ENCODE measurements around the gene ABCC12. TPM values are rescaled to one million over a fixed set of nuclear protein-coding genes. Genes with fewer than 3 reads are reported as not detected.

The ABCC12 gene
- polyA plus RNA-seq (not detected in 2 replicates), polyA minus RNA-seq (not detected in 2 replicates)

- Histone ChIP-seq H3K4me3 (ENCODE audit: low read length) (no peak within 1 kb of the TSS), H3K36me3 (ENCODE audit: insufficient read depth, low read length) (no peaks in the 10 kb centered on the region), H3K4me2 (ENCODE audit: low read length) (no peak within 1 kb of the TSS)
Measured at GRCh38 chr16:48155926-48156789, at the start of gene ABCC12. Gene ABCC12, minus strand, starts transcription at chr16:48155993. Its CDS starts 9,569 bp downstream, at chr16:48146424.

More at GRCh38 chr16:48155926-48156789, at the start of gene ABCC12:
- Histone ChIP-seq H3K79me2 (replicated peaks; ENCODE audit: insufficient read depth, low read length) (no peaks in the 10 kb centered on the region), H3K9me2 (ENCODE audit: insufficient read depth, low read length) (no peaks in the 10 kb centered on the region), H2AFZ (ENCODE audit: low read depth, low read length) (no peak within 1 kb of the TSS), H3K9me3 (ENCODE audit: low read length) (no peaks in the 10 kb centered on the region), H4K20me1 (ENCODE audit: insufficient read depth) (no peaks in the 10 kb centered on the region), H3K9ac (ENCODE audit: low read length) (no peak within 1 kb of the TSS), H3K27me3 (ENCODE audit: insufficient read depth, low read depth, low read length) (no peaks in the 10 kb centered on the region), H3F3A (ENCODE audit: insufficient read depth, low read length, poor library complexity, severe bottlenecking) (no peaks in the 10 kb centered on the region), H3K27ac (ENCODE audit: low read length) (no peak within 1 kb of the TSS)
- TF ChIP-seq EP300 (conservative IDR thresholded peaks at IDR 0.05; ENCODE audit: poor library complexity, severe bottlenecking), result no peak
- no peak for TF ChIP-seq TAF1 (IDR thresholded peaks at IDR 0.05; ENCODE audit: low read depth)
- TF ChIP-seq SMC3 (conservative IDR thresholded peaks at IDR 0.05; ENCODE audit: poor library complexity), result no peak
- TF ChIP-seq MXI1 (conservative IDR thresholded peaks at IDR 0.05; ENCODE audit: poor library complexity, severe bottlenecking), result no peak
- TF ChIP-seq RAD21 (conservative IDR thresholded peaks at IDR 0.05), result no peak
- TF ChIP-seq CTCF (IDR thresholded peaks at IDR 0.05; ENCODE audit: poor library complexity, severe bottlenecking), result no peak
- TF ChIP-seq POLR2AphosphoS5 (IDR thresholded peaks at IDR 0.05), result no peak
- no peak for TF ChIP-seq REST (IDR thresholded peaks at IDR 0.05; ENCODE audit: borderline replicate concordance)
- no peak for TF ChIP-seq EZH2 (IDR thresholded peaks at IDR 0.05; ENCODE audit: borderline replicate concordance, insufficient read depth, low read length, poor library complexity, severe bottlenecking)

All from neural cell (in vitro differentiated cells).